Measurements from ENCODE around the gene TNS3. TPM values are rescaled to one million over a fixed set of nuclear protein-coding genes. Genes with fewer than 3 reads are reported as not detected.

The TNS3 gene
- total and polyA plus RNA-seq, 2 donors (not counting 3 experiments of a cell fraction or from before 2014, with no cell fraction given) = 10.4 to 45.1 TPM

DNA sequence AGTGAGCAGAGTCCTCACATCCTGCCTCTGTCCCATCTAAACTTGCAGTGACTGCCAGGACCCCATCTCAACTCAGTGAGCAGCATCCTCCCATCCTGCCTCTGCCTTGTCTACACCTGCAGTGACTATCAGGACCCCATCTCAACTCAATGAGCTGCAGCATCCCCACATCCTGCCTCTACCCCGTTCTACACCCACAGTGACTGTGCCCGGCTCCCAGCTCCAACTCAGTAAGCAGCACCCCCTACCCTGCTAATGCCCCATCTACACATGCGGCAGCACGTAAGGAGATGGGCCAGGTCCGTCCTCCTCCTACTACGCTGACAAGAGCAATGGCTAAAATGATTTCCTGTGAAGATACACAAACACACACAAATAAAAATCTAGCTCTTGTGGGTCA is 65.5 kb downstream of the TNS3 start:
- dilution Hi-C loops (cut with MboI; ENCODE audit: extremely low pct_ligation_motif_present, low sequenced_read_pairs) = no loop called here
- Histone ChIP-seq H3K4me3 (replicated peaks in 1 of 3; ENCODE audit: insufficient read depth in 1 of 3, low read depth in 1 of 3, low read length in 3 of 3) (no peak overlapping the region), H3K4me1 (ENCODE audit: control insufficient read depth, extremely low read depth, insufficient read depth, low read length) (no peaks in the 10 kb centered on the region), H3K9me1 (replicated peaks; ENCODE audit: control insufficient read depth, extremely low read depth, insufficient read depth, low read length) (no peaks in the 10 kb centered on the region), H4K20me1 (replicated peaks; ENCODE audit: control insufficient read depth, extremely low read depth, insufficient read depth, low read length) (no peaks in the 10 kb centered on the region), H3K27ac (ENCODE audit: insufficient read depth, low read depth, low read length) (no peak overlapping the region), H3K36me3 (ENCODE audit: control insufficient read depth in 2 of 2, extremely low read depth in 1 of 2, insufficient read depth in 2 of 2, low read length in 2 of 2) (no peaks in the 10 kb centered on the region), H3K79me2 (ENCODE audit: control insufficient read depth, insufficient read depth, low read length) (no peaks in the 10 kb centered on the region), H2AFZ (ENCODE audit: low read depth, low read length) (no peak overlapping the region), H3K9ac (replicated peaks; ENCODE audit: extremely low read depth, insufficient read depth, low read length) (no peak overlapping the region), H3K4me2 (ENCODE audit: insufficient read depth, low read length) (no peak overlapping the region), H3K27me3 (ENCODE audit: control insufficient read depth in 2 of 2, insufficient read depth in 2 of 2, low read length in 2 of 2) (no peaks in the 10 kb centered on the region), H3K9me3 (replicated peaks; ENCODE audit: control insufficient read depth, insufficient read depth, low read length) (no peaks in the 10 kb centered on the region)
- intact Hi-C loops (cut with micrococcal nuclease) = no loop called here
- POLR2A ChIA-PET = no interaction called here
- CTCF ChIA-PET = no interaction called here
- TF ChIP-seq, protein P1, sequence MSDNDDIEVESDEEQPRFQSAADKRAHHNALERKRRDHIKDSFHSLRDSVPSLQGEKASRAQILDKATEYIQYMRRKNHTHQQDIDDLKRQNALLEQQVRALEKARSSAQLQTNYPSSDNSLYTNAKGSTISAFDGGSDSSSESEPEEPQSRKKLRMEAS (IDR thresholded peaks at IDR 0.05; ENCODE audit: insufficient read depth, insufficient read length) = no peak
- TF ChIP-seq POLR2A (IDR thresholded peaks at IDR 0.05; ENCODE audit: low read depth, low read length) (no peak), FOS (IDR thresholded peaks at IDR 0.05; ENCODE audit: borderline replicate concordance, insufficient read depth, low read length) (no peak)
- no TSS peak for BruUV-seq (replicated peaks)
- FAIRE-seq = no peak
- DNase-seq (ENCODE audit: low read depth, low spot score) = no peak

DNA sequence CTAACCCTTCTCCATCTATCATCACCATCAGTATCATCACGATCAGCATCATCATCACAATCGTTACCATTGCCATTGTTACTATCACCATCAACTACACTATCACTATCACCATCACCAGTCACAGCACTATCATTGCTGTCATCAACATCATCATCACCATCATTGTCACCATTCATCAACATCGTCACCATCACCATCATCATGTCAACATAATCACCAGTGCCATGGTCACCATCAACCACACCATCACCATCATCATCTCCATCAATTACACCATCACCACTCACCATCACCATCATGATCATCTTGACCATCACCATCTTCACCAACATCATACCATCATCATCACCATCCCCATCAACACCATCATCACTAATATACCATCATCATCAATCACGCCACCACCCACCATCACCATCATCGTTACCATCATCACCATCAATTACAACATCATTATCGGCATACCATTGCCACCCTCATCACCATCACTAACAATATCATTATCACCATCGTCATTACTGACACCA is 66.5 kb downstream of the TNS3 start:
- Histone ChIP-seq H3K36me3 (ENCODE audit: control insufficient read depth in 2 of 2, extremely low read depth in 1 of 2, insufficient read depth in 2 of 2, low read length in 2 of 2) (no peaks in the 10 kb centered on the region), H3K27ac (ENCODE audit: insufficient read depth, low read depth, low read length) (no peak overlapping the region), H3K79me2 (ENCODE audit: control insufficient read depth, insufficient read depth, low read length) (no peaks in the 10 kb centered on the region), H3K4me2 (ENCODE audit: insufficient read depth, low read length) (no peak overlapping the region), H3K9me1 (replicated peaks; ENCODE audit: control insufficient read depth, extremely low read depth, insufficient read depth, low read length) (no peaks in the 10 kb centered on the region), H3K9me3 (replicated peaks; ENCODE audit: control insufficient read depth, insufficient read depth, low read length) (no peaks in the 10 kb centered on the region), H3K27me3 (ENCODE audit: control insufficient read depth in 2 of 2, insufficient read depth in 2 of 2, low read length in 2 of 2) (no peaks in the 10 kb centered on the region), H3K9ac (replicated peaks; ENCODE audit: extremely low read depth, insufficient read depth, low read length) (no peak overlapping the region), H2AFZ (ENCODE audit: low read depth, low read length) (no peak overlapping the region), H4K20me1 (replicated peaks; ENCODE audit: control insufficient read depth, extremely low read depth, insufficient read depth, low read length) (no peaks in the 10 kb centered on the region), H3K4me3 (replicated peaks in 1 of 3; ENCODE audit: insufficient read depth in 1 of 3, low read depth in 1 of 3, low read length in 3 of 3) (no peak overlapping the region), H3K4me1 (ENCODE audit: control insufficient read depth, extremely low read depth, insufficient read depth, low read length) (no peaks in the 10 kb centered on the region)
- dilution Hi-C loops (cut with MboI; ENCODE audit: extremely low pct_ligation_motif_present, low sequenced_read_pairs) (no loop called here), intact Hi-C loops (cut with micrococcal nuclease) (no loop called here)
- no peak for DNase-seq (ENCODE audit: low read depth, low spot score)
- ChIA-PET POLR2A (no interaction called here), CTCF (no interaction called here)
- no peak for FAIRE-seq
- TF ChIP-seq, protein P2, sequence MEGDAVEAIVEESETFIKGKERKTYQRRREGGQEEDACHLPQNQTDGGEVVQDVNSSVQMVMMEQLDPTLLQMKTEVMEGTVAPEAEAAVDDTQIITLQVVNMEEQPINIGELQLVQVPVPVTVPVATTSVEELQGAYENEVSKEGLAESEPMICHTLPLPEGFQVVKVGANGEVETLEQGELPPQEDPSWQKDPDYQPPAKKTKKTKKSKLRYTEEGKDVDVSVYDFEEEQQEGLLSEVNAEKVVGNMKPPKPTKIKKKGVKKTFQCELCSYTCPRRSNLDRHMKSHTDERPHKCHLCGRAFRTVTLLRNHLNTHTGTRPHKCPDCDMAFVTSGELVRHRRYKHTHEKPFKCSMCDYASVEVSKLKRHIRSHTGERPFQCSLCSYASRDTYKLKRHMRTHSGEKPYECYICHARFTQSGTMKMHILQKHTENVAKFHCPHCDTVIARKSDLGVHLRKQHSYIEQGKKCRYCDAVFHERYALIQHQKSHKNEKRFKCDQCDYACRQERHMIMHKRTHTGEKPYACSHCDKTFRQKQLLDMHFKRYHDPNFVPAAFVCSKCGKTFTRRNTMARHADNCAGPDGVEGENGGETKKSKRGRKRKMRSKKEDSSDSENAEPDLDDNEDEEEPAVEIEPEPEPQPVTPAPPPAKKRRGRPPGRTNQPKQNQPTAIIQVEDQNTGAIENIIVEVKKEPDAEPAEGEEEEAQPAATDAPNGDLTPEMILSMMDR (IDR thresholded peaks at IDR 0.05; ENCODE audit: extremely low read depth in 1 of 2, insufficient read depth in 1 of 2, low read depth in 1 of 2, low read length in 2 of 2) = no peak
- TF ChIP-seq POLR2AphosphoS5 (IDR thresholded peaks at IDR 0.05; ENCODE audit: insufficient read depth, low read depth, low read length) = no peak
- no TSS peak for BruUV-seq (replicated peaks)

Measured in endothelial cell of umbilical vein (primary cell).